GM19372 (cell line): ENCODE data around the gene DCHS2.

ENCODE experiments used
- ATAC-seq: cut with Tn5 transposase; IDR thresholded peaks from one replicate; pipeline ENCODE4 v1.9.1; 2021; ENCODE audit warnings: mild to moderate bottlenecking, low read depth, moderate library complexity; ENCODE audit not compliant: unreplicated experiment

The DCHS2 gene

GRCh38 chr4:154490234-154490582 lies 1.4 kb downstream of the DCHS2 start:
- ATAC-seq: no peak

GRCh38 chr4:154489558-154490233 lies 1.9 kb downstream of the DCHS2 start:
- no peak for ATAC-seq

DNA sequence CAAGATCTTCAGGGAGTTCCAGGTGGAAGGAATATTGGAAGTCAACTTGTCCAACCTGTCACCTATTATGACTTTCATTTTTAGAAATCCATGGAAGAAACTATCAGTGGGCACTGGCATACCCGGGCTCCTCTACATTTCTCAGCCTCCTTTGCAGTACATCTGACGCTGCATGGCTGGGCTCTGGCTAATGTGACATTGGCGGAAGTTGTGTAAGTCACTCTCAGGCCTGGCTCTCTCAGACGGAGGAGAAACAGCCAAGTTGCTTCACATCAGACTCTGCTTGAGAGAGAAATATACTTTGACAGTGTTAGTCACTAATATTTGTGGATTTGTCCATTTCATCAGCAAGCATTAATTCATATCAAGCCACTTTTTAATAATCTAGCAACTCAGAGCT lies 4.5 kb downstream of the DCHS2 start:
- no peak for ATAC-seq

- ATAC-seq: peak; percentile 99
Measured at GRCh38 chr4:154485127-154485773, 6.3 kb downstream of the DCHS2 start.

GRCh38 chr4:154478547-154478946 lies 13.1 kb downstream of the DCHS2 start:
- ATAC-seq: peak; percentile 33

DNA sequence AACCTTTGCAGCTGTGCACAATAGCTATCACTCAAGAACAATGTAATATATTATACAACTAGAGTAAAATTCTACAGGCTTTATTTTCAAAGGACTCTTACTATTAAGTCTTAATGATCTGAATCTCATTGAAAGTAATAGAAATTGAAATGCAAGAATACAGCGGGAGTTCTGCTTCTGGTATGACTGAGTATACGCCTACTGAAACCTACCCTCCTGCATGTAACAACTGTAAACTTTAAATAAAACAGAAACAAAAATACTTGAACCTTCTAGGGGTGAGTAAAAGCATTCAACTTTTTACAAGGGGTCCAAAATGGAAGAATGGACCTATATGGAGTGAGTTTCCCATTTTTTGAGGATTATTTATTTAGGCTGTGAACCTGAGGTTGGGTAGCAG lies 13.5 kb downstream of the DCHS2 start:
- peak; percentile 58 for ATAC-seq

DNA sequence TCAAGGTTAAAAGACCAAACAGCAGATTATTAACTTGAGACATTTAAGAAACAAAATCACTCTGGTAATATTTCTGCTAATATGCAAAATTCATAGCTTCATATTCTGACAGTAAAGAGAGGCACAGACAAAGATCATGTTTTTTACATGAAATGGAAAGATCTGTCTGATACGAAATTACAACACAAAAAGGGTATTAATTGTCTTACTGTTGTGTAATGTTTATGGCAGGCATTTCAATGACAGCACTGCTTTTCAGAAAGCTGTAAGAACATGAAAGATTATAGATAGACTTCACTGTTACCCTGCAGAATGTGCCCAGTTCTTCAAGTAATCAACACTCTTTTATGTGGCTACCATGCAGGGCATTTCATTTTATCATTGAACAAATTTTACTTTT lies 15.4 kb downstream of the DCHS2 start:
- ATAC-seq: no peak

- ATAC-seq: no peak
Measured at GRCh38 chr4:154475820-154476219, 15.8 kb downstream of the DCHS2 start.

DNA sequence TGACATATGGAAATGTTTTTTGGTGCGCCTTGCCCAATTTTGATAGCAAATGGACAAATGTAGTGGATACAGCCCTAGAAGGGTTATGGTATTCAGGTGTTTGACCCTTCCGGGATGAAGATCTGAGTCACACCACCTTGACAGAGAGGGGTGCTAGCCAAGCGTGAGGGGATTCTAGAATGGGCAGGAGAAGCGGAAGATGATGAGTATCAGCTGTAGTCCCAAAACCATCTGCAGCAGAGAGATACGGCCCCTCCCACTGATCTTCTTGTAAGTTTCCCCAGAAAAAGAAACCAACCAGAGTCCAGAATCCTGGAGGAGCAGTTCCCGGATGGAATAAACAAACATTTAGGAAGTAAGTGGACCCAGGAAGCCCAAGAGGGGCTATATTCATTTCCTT lies 18.1 kb downstream of the DCHS2 start:
- ATAC-seq: no peak

GRCh38 chr4:154472858-154473257 lies 18.7 kb downstream of the DCHS2 start:
- no peak for ATAC-seq

DNA sequence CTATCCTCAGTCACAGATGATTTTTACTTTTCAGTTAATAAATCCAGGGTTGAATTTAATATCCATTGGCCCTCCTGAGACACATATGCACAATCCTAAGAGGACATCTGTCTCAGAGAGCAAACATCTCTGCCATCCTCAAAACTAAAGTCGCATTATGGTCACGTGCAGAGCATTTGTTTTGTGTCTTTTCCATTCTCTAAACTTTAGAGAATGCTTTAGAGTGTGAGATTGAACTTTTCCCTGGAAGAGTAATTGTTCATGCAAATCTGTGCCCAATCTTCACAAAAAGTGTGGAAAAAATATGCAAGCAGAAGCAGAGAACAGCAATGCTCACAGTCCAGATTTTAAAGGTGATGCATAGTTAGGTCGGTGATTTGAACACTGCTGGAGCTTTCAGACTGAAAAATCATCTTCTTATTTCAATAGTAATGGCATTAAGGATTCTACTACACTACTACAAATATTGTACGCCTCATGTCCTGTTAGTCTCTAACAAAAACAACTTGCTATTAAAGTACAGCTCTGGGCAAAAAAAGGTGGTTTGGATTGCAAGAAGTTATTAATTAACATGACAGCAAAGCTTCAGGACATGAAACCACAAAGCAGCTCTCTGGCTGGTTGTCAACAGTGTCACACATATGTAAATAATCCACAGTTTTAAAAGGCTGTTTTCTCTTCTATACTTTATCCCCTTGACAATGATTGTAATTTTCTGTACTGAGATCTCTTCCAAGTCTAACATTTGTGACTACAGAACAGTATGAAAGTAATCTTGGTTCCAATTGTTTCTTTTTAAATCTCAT lies 19.9 kb downstream of the DCHS2 start:
- peak; percentile 80 for ATAC-seq

DNA sequence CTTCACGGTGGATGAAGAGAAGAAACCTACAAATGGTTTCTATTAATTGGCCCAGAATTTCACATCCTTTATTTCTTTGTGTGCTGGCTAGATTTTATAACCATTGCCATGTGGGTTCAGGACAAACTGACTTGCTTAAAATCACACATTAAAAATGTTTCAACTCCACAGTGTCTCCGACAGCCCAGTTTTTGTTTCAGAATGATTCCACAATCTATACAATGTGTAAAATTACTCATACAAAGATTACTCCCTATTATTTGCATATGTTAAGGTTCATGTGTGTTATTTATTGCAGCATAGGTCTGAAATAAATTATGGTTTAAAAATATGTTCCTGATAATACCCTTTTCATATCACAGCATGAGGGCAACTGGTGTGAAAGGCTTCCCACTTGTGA lies 20.6 kb downstream of the DCHS2 start:
- ATAC-seq: peak; percentile 50

DNA sequence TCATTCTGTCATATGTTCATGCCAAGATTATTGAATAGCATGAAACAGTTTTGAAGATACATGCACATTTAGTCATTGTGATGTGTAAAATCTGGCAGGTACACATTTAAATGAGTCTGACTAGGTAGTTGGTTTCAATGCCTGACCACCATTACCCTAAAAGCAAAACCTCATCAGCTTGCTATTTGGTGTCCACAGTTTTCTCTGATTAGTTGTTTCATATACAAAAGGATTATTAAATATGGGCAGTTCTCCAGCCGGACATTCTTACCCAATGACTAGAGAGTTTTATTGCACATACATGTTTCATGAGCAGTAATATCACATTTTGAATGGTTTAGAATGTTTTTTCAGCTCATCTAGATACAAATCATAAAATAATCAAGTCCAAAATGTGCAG lies 23.7 kb downstream of the DCHS2 start:
- no peak for ATAC-seq

- no peak for ATAC-seq
Measured at GRCh38 chr4:154466336-154466735, 25.3 kb downstream of the DCHS2 start.

GRCh38 chr4:154465085-154465484 lies 26.5 kb downstream of the DCHS2 start:
- no peak for ATAC-seq

GRCh38 chr4:154464654-154465053 lies 26.9 kb downstream of the DCHS2 start:
- no peak for ATAC-seq

DNA sequence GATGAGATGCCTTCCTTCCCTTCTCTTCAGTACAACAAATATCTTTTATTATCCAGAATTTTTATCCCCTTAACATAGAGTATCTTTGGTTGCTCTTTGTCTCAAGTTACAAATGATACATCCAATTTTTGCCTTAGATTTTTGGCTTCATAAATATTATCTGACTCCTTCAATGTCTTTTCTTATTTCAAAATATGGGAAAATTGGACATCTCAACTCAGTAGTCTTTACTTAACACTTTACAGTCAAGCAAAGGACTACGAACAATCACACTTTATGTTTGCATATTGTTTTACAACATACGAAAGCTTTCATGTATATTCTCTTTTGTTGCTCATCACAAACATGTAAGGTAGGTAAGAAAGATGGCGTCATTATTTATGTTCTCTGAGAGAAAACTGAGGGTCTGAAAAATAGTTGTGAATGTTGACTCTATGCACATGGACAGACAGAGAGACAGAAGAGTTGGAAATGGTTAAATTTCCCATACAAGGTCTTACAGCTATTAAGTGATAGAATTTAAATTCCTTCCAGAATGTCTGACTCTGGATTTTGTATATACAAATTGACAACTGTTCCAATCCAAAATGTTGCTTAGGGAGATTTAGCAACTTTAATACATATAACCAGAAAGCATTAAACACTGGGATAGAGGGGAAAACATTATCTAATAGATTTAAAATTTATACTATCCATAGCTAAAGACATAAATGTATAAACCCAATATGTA lies 29.4 kb downstream of the DCHS2 start:
- ATAC-seq: no peak

GRCh38 chr4:154457471-154457870 lies 34.1 kb downstream of the DCHS2 start:
- ATAC-seq: no peak

GRCh38 chr4:154456889-154457288 lies 34.7 kb downstream of the DCHS2 start:
- no peak for ATAC-seq

DNA sequence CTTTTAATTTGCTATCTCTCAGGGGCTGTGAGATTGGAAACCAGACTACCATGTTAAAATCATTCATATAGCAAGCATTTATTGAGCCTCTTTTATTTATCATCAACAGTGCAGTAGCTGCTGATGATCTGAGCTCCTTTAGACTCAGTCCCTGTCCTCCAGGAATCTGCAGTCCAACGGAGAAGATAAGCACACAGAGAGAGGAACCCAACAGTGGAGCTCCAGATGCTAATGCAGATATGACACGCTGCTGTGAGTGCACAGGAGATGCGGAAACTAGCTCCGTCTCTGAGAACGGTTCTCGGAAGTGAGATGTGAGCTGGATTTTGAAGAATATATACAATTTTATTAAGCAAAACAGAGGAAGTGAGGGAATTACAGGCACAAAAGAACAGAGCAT lies 35.4 kb downstream of the DCHS2 start:
- ATAC-seq: no peak

- ATAC-seq: no peak
Measured at GRCh38 chr4:154455111-154455510, 36.5 kb downstream of the DCHS2 start.
